ENCODE measurements around the gene SERPINB2.
"Not testable (repeated sequence)": the region's sequence is repeated elsewhere in the genome, so short reads cannot be mapped to it uniquely, and the experiment has no call there.

Gene SERPINB2

DNA sequence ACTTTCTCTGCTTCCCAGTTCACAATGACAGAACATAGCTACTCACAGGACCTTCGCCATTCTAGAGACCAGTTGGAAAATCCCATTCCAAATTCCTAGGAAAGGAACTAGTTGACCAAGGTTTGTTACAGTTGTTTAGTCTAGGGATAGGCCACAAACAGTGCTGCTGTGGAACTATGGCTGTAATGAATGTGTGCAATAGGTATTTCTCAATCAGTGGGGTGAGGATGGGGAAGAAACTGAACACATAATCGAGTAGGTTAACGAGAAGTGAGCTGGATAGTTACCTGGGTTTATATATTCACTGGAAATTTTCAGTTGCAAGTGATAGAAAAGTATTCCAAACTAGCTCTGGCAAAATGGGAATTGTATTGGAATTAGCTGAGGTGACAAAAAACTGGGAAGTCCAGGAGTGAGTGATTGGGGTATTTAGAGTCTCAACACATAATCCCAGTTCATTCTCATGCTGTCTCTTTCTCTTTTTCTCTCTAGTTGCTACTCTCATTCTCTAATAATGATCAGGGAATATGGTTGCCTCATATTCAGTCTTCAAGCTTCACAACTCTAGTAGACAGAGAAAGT, 43.4 kb downstream of the SERPINB2 start:
- no peak for DNase-seq (ENCODE audit: low read depth in 2 of 3, low spot score in 1 of 3)

DNA sequence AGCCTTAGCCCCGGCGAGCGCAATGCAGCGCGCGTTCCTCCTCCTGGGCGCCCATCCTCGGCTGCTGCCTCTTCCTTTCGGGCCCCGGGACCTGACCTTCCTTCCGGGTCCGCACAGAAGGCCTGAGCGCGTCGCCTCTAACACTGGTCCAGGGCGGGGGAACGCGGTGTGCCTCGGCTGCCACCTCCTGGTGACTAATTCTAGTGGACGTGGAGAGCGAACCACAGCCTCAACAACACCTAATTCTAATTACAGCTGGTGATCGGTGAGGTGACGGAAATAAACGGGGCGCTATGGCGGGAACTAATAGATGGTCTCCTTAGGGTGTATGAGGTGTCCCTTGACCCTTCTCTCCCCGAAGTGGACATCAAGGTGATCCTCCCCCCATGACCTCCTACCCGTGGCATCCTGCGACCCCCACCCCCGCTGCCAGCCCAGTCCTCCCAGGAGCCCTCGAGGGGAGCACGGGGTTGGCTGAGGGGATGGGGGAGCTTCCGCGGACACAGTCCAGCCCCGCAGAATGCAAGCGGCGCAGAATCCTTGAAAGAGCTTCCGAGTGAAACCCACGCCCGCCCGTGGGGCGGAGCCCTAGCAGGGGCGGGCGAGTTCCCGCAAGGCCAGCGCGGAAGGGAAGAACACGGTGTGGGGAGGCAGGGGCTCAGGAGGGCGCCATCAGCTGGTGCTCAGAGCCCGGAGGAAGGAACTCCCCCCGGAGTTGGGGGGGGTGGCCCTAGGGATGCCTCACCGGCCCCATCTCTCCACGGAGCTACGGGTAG, 48.8 kb downstream of the SERPINB2 start:
- DNase-seq (ENCODE audit: low read depth in 2 of 3, low spot score in 1 of 3), result peak; percentile 32 to 63 (median 38)

DNA sequence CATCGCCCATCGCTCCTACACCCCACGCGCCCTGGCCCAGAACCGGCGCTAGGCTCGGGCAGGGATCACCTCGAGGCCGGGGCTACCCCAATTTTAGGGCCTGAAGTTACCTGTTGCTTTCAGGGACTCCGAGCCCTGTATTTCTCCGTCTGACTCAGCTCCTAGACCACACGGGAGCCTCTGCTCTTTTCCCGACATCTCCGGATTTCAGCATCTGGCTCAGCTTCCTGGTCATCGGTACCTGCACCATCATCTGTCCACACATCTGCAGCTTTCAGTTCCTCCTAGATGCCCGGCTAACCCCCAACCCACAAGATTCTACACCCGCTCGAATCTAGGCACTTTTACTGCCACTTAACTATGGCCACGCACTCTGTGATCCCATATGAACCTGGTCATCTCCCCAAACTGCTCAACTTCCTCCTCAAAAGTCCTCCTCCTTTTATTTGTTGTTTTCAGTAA, 49.5 kb downstream of the SERPINB2 start:
- DNase-seq (ENCODE audit: low read depth in 2 of 3, low spot score in 1 of 3), result no peak

DNA sequence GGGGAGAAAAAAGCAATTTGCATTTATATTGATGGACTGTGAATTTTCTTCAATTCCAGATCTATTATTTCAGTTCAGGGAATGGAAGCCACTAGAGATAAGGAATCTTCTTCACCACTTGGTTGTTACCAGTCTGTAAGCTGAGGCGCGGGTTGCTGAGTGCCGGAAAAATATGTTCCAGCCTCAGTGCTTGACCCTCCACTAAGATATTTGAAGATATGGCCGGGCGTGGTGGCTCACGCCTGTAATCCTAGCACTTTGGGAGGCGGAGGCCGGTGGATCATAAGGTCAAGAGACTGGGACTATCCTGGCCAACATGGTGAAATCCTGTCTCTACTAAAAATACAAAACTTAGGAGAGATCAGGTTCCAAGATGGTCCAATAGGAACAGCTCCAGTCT, 52.5 kb downstream of the SERPINB2 start:
- DNase-seq (ENCODE audit: low read depth in 2 of 3, low spot score in 1 of 3), result no peak

DNA sequence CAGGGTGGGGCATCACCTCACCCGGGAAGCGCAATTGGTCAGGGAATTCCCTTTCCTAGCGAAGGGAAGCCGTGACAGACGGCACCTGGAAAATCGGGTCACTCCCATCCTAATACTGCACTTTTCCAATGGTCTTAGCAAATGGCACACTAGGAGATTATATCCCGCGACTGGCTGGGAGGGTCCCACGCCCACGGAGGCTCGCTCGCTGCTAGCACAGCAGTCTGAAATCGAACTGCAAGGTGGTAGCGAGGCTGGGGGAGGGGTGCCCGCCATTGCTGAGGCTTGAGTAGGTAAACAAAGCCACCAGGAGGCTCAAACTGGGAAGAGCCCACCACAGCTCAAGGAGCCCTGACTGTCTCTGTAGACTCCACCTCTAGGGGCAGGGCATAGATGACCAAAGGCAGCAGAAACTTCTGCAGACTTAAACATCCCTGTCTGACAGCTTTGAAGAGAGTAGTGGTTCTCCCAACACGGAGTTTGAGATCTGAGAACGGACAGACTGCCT, 53.1 kb downstream of the SERPINB2 start:
- not testable (repeated sequence) for DNase-seq (ENCODE audit: low read depth in 2 of 3, low spot score in 1 of 3)

DNA sequence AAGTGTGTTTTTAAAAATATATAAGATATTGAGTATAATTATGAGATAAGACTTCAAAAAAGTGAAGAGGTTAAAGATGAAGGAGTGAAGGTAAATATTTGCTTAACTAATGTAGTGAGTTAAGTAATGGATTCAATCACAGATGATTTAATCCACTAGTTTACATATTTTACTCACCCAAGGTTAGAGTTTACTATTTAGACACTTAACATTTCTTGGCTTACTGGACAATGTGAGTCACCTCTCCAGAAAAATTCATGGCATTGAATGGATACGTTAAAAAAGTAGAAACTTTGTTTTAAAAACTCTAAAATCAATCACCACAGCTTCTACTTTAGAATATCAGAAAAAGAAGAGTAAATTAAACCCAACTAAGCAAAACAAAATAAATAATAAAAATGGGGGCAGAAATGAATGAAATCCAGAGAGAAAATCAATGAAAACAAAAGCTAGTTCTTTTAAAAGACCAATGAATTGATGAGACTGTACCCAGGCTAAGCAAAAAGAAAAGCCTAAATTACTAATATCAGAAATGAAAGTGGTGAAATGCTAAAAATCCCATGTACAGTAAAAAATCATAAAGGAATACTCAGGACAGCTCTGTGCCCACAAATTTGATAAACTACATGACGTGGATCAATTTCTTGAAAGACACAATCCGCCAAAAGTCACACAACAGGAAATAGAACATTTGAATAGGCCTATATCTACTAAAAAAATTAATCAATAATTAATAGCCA, 59.7 kb downstream of the SERPINB2 start:
- DNase-seq (ENCODE audit: low read depth in 2 of 3, low spot score in 1 of 3), result no peak

DNA sequence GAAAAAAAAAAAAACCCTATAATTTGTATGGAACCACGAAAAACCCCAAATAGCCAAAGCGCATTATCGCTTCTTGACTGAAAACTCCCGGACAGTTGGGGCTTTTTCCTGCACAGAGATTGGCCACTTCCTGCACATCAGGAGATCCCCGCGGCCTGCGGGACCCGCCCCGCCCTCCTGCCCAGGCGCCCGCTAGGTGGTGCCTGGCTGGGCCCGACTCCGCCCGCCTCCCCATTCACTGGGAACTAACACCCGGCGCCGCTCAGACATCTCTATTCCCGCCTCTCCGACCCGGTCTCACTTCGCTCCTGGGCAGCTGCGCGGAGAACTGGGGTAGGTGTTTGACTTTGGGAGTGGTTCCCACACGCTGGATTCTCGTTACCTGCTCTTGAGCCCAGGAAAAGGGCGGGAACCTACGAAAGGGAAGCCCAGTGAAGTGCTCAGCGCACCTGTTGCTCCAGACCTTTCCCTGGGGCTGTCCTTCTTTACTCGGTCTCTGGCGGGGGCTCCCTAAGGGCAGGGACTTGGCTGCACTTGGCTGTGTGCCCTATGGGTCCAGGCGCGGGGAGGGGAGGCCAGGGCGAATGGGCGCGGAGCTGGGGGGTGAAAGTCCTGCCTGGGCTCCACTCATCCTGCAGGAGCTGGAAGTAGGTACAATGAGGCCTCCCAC, 61.7 kb downstream of the SERPINB2 start, which contains the start of gene HMSD:
TSS of gene HMSD (plus strand) at position 234 of the 670 bp plus-strand sequence. CDS start 4,155 bp downstream, outside the sequence.
- DNase-seq (ENCODE audit: low read depth in 2 of 3, low spot score in 1 of 3), result peak; percentile 49 to 73 (median 54)

DNA sequence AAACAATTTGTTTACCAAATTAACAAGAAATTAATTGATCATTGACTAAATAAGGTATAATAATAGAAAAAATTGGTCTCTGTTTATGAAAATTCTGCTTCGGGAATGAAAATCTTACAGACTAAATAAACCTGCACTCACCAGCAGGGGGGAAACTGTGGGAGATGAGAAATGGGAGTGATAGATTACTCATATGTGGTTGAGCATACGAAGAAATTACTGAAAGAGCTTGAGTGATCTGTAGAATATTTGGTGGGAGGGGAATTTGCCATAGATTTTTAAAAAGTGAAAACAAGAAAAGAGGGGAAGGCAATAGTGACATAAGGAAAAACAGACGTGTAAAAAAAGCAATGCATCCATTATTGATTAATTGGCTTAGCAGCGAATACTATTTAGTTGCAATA, 63.8 kb downstream of the SERPINB2 start:
- no peak for DNase-seq (ENCODE audit: low read depth in 2 of 3, low spot score in 1 of 3)
